Measurements from ENCODE around the gene CALHM5.

CALHM5 gene

DNA sequence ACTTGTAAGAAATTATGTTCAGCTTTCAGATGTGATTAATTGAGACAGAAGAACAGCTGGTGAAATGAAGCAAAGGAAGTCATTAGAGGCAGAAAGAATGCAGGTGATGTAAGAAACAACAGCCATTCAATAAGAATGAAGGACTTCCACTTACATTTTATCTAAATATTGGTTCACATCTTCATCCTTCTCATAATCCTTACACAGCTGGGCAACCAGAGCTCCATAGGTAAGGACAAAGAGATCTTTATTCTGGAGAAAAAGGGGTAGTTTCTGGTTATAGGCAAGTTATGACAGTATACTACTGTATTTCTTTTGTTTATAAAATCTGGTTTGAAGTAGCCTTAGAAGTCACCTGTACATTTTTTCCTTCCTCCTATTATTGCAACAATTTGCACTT is 31.7 kb downstream of the CALHM5 start:
- no peak overlapping the region for H3K4me3 ChIP-seq (ENCODE audit: low read depth, low read length)
- TF ChIP-seq, protein P1, sequence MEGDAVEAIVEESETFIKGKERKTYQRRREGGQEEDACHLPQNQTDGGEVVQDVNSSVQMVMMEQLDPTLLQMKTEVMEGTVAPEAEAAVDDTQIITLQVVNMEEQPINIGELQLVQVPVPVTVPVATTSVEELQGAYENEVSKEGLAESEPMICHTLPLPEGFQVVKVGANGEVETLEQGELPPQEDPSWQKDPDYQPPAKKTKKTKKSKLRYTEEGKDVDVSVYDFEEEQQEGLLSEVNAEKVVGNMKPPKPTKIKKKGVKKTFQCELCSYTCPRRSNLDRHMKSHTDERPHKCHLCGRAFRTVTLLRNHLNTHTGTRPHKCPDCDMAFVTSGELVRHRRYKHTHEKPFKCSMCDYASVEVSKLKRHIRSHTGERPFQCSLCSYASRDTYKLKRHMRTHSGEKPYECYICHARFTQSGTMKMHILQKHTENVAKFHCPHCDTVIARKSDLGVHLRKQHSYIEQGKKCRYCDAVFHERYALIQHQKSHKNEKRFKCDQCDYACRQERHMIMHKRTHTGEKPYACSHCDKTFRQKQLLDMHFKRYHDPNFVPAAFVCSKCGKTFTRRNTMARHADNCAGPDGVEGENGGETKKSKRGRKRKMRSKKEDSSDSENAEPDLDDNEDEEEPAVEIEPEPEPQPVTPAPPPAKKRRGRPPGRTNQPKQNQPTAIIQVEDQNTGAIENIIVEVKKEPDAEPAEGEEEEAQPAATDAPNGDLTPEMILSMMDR (conservative IDR thresholded peaks at IDR 0.05; ENCODE audit: low read depth, low read length), result no peak
- no peak for DNase-seq (ENCODE audit: low read depth)

DNA sequence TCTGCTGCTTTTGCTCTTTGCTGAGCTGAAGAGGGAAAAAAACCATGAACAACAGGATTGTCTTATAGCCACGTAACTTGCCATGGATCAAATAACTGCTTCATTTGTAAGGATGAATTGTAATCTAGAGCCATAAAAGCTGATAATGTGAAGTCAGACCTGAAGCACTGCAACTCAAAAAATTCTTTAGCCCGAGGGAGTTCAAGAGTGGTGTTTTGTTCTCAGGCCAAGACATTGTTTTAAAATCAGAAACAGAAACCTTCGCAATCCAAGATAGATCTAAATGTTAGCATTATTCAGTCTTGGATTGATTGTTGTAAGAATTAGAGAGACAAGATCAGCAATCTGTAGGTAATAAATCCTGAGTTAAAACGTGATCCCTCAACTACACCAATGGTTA is 34.2 kb downstream of the CALHM5 start, which contains the start of gene TRAPPC3L:
TSS of gene TRAPPC3L (minus strand) at position 34 of the 400 bp plus-strand sequence. CDS start 170 bp downstream, outside the sequence.
- no peak within 1 kb of the TSS for H3K4me3 ChIP-seq (ENCODE audit: low read depth, low read length)
- TF ChIP-seq, protein P1 (conservative IDR thresholded peaks at IDR 0.05; ENCODE audit: low read depth, low read length), result no peak
- DNase-seq (ENCODE audit: low read depth), result no peak

DNA sequence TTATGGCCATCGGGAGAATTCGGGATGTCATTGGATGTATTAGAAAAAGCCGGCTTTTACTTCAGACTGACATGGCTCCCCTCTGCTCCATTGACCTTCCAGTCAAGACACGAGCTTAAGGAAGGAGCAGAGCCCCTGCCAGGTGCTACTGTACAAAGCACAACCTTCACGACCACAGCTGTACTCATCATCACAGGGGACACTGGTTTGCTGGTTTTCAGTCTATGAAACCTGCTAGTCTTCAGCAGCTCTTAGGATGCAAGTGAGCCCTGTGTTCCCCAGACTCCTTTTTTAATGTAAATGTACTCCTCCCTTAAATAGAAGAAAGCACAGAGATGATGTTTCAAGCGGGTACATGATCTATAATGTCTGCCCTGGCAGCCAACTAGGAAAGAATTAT is 35.9 kb downstream of the CALHM5 start:
- TF ChIP-seq, protein P1 (conservative IDR thresholded peaks at IDR 0.05; ENCODE audit: low read depth, low read length), result no peak
- DNase-seq (ENCODE audit: low read depth), result no peak
- H3K4me3 ChIP-seq (ENCODE audit: low read depth, low read length), result no peak overlapping the region

DNA sequence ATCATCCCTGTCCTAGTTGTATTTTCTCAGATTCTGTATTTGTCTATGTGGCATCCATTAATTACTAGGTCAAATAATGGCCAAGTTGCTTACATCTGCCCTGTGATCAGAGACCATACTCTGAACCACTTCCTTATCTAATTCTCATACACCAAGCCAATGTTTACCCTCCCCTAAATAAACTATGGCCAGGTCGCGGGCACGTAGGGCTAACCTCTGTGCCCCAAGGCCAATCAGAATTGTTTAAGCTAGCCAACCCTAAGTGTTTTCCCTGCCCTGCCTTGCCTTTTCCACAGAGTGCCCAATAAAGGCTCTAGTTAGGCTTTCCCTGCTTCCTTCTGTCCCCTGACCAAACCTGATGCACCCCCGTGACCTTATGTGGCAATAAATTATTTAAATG is 39.4 kb downstream of the CALHM5 start:
- no peak overlapping the region for H3K4me3 ChIP-seq (ENCODE audit: low read depth, low read length)
- no peak for DNase-seq (ENCODE audit: low read depth)
- TF ChIP-seq, protein P1 (conservative IDR thresholded peaks at IDR 0.05; ENCODE audit: low read depth, low read length), result no peak

DNA sequence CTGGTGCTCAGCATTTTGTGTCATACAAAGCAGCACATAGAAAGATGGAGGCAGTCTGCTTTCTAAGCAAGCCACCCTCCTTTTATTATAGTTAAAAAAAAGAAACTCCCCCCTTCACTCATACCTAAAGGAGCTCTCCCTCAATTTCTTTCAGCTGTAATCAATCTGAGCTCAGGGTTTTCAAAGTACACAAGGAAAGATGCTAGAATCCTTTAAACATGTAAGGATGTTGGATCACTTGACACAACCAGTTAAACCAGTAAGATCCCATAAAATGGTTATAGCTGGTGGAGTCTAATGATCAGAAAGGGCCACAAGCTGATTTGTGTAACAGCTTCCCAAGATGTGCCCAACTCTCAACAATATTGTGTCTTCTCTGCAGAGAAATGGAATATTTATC is 42.0 kb downstream of the CALHM5 start, which contains the start of gene CALHM4:
TSS of gene CALHM4 (plus strand) at position 301 of the 400 bp plus-strand sequence. CDS start at position 344, 43 bp downstream.
- TF ChIP-seq, protein P1 (conservative IDR thresholded peaks at IDR 0.05; ENCODE audit: low read depth, low read length), result no peak
- no peak for DNase-seq (ENCODE audit: low read depth)
- no peak within 1 kb of the TSS for H3K4me3 ChIP-seq (ENCODE audit: low read depth, low read length)

DNA sequence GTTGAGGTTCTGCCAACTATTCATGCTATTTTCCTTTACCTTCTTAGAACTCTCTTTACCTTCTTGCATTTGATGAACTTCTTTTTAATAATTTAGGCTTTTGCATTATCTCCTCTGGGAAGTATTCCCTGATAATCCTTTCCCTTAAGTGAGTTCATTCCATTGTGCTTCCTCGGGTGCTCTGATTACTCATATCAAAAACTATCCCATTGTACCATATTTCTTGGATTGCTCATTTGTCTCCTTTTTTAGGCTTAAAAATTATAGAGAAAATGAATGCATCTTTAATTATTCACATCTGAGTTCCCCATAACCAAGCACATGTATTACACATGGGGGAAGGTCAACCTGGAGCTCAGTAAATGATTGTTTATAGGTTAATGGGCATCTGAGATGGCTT is 44.6 kb downstream of the CALHM5 start:
- DNase-seq (ENCODE audit: low read depth), result peak; percentile 46
- TF ChIP-seq, protein P1 (conservative IDR thresholded peaks at IDR 0.05; ENCODE audit: low read depth, low read length), result no peak
- H3K4me3 ChIP-seq (ENCODE audit: low read depth, low read length), result no peak overlapping the region

DNA sequence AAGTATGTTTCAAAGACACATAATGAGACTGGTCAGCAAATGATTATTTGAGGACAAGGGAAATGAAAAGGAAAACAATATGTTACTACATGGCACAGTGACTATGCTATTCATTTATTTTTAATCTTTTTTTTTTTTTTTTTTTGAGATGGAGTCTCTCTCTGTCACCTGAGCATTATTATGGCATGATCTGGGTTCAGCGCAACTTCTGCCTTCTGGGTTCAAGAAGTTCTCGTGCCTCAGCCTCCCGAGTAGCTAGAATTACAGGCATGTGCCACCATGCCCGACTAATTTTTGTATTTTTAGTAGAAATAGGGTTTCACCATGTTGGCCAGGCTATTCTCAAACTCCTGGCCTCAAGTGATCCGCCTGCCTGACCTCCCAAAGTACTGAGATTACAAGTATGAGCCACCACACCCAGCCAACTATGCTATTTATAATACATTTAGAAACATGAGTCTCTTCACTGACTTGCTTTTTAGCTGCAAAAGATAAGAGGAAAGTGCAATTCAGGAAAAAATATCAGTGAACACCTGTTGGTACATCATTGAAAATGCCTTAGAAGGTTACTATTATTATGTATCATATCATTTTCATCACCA is 45.5 kb downstream of the CALHM5 start:
- DNase-seq (ENCODE audit: low read depth), result no peak

More for the DNA sequence above, 45.5 kb downstream of the CALHM5 start:
- H3K4me3 ChIP-seq (ENCODE audit: low read depth, low read length), result no peak overlapping the region
- TF ChIP-seq, protein P1 (conservative IDR thresholded peaks at IDR 0.05; ENCODE audit: low read depth, low read length), result no peak

All from choroid plexus epithelial cell (primary cell).